Neural progenitor cell (in vitro differentiated cells): ENCODE measurements around the gene PSMG1. TPM values are rescaled to one million over a fixed set of nuclear protein-coding genes. Genes with fewer than 3 reads are reported as not detected.

ENCODE experiments used
- DNase-seq: peaks from one replicate; pipeline ENCODE4 v3.0.0-alpha.2; 2016; ENCODE audit warnings: low spot score
- H2AFZ ChIP-seq: fragments of 200-600 bp; sonication (generic); replicated peaks from 2 replicates; pipeline ENCODE4 v1.6.1; 2016; ENCODE audit warnings: antibody characterized with exemption
- H3F3A ChIP-seq: fragments of 200-600 bp; sonication (generic); 2 replicates; pipeline ENCODE4 v1.6.1; 2016; ENCODE audit warnings: antibody characterized with exemption, low read depth
- H3K27ac ChIP-seq: fragments of 200-600 bp; sonication (generic); 2 replicates; pipeline ENCODE4 v1.5.1; 2016; ENCODE audit warnings: mild to moderate bottlenecking
- H3K27me3 ChIP-seq: fragments of 200-600 bp; sonication (generic); 2 replicates; pipeline ENCODE4 v1.6.1; 2016; ENCODE audit warnings: mild to moderate bottlenecking, moderate library complexity
- H3K36me3 ChIP-seq: fragments of 200-600 bp; sonication (generic); 2 replicates; pipeline ENCODE4 v1.5.1; 2016
- H3K4me1 ChIP-seq: fragments of 200-600 bp; sonication (generic); 2 replicates; pipeline ENCODE4 v1.6.1; 2016; ENCODE audit warnings: mixed run types
- H3K4me2 ChIP-seq: fragments of 200-600 bp; sonication (generic); 2 replicates; pipeline ENCODE4 v1.6.1; 2016
- H3K4me3 ChIP-seq: fragments of 200-600 bp; sonication (generic); 2 replicates; pipeline ENCODE4 v1.5.1; 2016
- H3K79me2 ChIP-seq: fragments of 200-600 bp; sonication (generic); 2 replicates; pipeline ENCODE4 v1.6.1; 2016; ENCODE audit warnings: low read depth
- H3K9ac ChIP-seq: fragments of 200-600 bp; sonication (generic); 2 replicates; pipeline ENCODE4 v1.6.1; 2016
- H3K9me3 ChIP-seq: fragments of 200-600 bp; sonication (generic); 2 replicates; pipeline ENCODE4 v1.5.1; 2016; ENCODE audit warnings: low read depth
- H4K20me1 ChIP-seq: fragments of 200-600 bp; sonication (generic); 2 replicates; pipeline ENCODE4 v1.6.1; 2016; ENCODE audit warnings: low read depth
- H3K27ac Mint-ChIP-seq: 3 replicates; pipeline ENCODE4 v1.8.0; 2021; ENCODE audit warnings: mixed read lengths
- H3K27me3 Mint-ChIP-seq: 2 replicates; pipeline ENCODE4 v1.8.0; 2022; ENCODE audit warnings: low read depth, mild to moderate bottlenecking, inconsistent platforms, moderate library complexity, mixed read lengths; ENCODE audit not compliant: insufficient read depth
- H3K36me3 Mint-ChIP-seq: 3 replicates; pipeline ENCODE4 v1.8.0; 2021; ENCODE audit warnings: mixed read lengths
- H3K4me1 Mint-ChIP-seq: 3 replicates; pipeline ENCODE4 v1.8.0; 2021; ENCODE audit warnings: mixed read lengths
- H3K4me3 Mint-ChIP-seq: 3 replicates; pipeline ENCODE4 v1.8.0; 2021; ENCODE audit warnings: mild to moderate bottlenecking, moderate library complexity, mixed read lengths
- H3K9me3 Mint-ChIP-seq: 3 replicates; pipeline ENCODE4 v1.8.0; 2020; ENCODE audit warnings: mixed read lengths
- CTCF ChIP-seq: fragments of 200-600 bp; sonication (generic); IDR thresholded peaks from 2 replicates; pipeline ENCODE4 v1.5.1; 2017; ENCODE audit warnings: antibody characterized with exemption, mild to moderate bottlenecking
- EZH2 ChIP-seq: fragments of 200-600 bp; sonication (generic); IDR thresholded peaks from 2 replicates; pipeline ENCODE4 v1.6.1; 2017; ENCODE audit warnings: antibody characterized with exemption, mild to moderate bottlenecking, moderate library complexity
- EZH2phosphoT487 ChIP-seq: fragments of 200-600 bp; sonication (generic); IDR thresholded peaks from 2 replicates; pipeline ENCODE4 v1.6.1; 2017; ENCODE audit warnings: antibody characterized with exemption
- total RNA-seq: library from RNA; depleted of rRNA; stranded (reverse); fragments of >200 nt; gene quantifications from 2 replicates; pipeline ENCODE4 v1.2.3, GENCODE V29; 2015; ENCODE audit warnings: low replicate concordance

PSMG1 gene
- total RNA-seq, 1 donor from 2014 or later = 37.5 TPM

GRCh38 chr21:39185157-39185556, 1.9 kb upstream of the PSMG1 start:
- no peaks in the 10 kb centered on the region for H3K27me3 ChIP-seq
- no peak overlapping the region for H3K27ac ChIP-seq
- no peak overlapping the region for H3K9ac ChIP-seq
- H3K4me1 Mint-ChIP-seq = peaks cover 23% of the 10 kb centered on the region
- TF ChIP-seq EZH2phosphoT487 (no peak), EZH2 (no peak), CTCF (no peak)
- no peak overlapping the region for H3K4me2 ChIP-seq
- peak overlapping the region; percentile 78 for H3K4me3 ChIP-seq
- H3K9me3 Mint-ChIP-seq = no peaks in the 10 kb centered on the region
- H3K4me1 ChIP-seq = peaks cover 13% of the 10 kb centered on the region
- H3K9me3 ChIP-seq = no peaks in the 10 kb centered on the region
- H3F3A ChIP-seq = peaks cover 44% of the 10 kb centered on the region
- DNase-seq = no peak
- H4K20me1 ChIP-seq = peaks cover 19% of the 10 kb centered on the region
- H3K27ac Mint-ChIP-seq = no peak overlapping the region
- no peaks in the 10 kb centered on the region for H3K36me3 ChIP-seq
- no peak overlapping the region for H2AFZ ChIP-seq
- H3K4me3 Mint-ChIP-seq = no peak overlapping the region
- H3K79me2 ChIP-seq = peaks cover 26% of the 10 kb centered on the region
- peaks cover 9% of the 10 kb centered on the region for H3K36me3 Mint-ChIP-seq
- peaks cover 3% of the 10 kb centered on the region for H3K27me3 Mint-ChIP-seq

- no peak for TF ChIP-seq EZH2phosphoT487
- no peak for TF ChIP-seq CTCF
- TF ChIP-seq EZH2 = no peak
Measured at GRCh38 chr21:39184050-39184980, 1.1 kb upstream of the PSMG1 start.

GRCh38 chr21:39182484-39183271, 573 bp downstream of the PSMG1 start:
- peak overlapping the region; percentile 62 for H3K9ac ChIP-seq
- Mint-ChIP-seq H3K27me3 (peaks cover 3% of the 10 kb centered on the region), H3K4me3 (peak overlapping the region; percentile 95), H3K4me1 (peaks cover 23% of the 10 kb centered on the region), H3K9me3 (no peaks in the 10 kb centered on the region), H3K27ac (peak overlapping the region; percentile 43), H3K36me3 (peaks cover 25% of the 10 kb centered on the region)
- H4K20me1 ChIP-seq = peaks cover 7% of the 10 kb centered on the region
- no peaks in the 10 kb centered on the region for H3K9me3 ChIP-seq
- H2AFZ ChIP-seq = peak overlapping the region; percentile 92
- H3K4me3 ChIP-seq = peak overlapping the region; percentile 78
- H3K27ac ChIP-seq = no peak overlapping the region
- H3K4me2 ChIP-seq = peak overlapping the region; percentile 97
- peaks cover 9% of the 10 kb centered on the region for H3K4me1 ChIP-seq
- peaks cover 26% of the 10 kb centered on the region for H3K79me2 ChIP-seq
- no peaks in the 10 kb centered on the region for H3K27me3 ChIP-seq
- H3F3A ChIP-seq = peaks cover 33% of the 10 kb centered on the region
- H3K36me3 ChIP-seq = no peaks in the 10 kb centered on the region
- no peak for DNase-seq
- TF ChIP-seq EZH2 (no peak), CTCF (no peak), EZH2phosphoT487 (no peak)

More at GRCh38 chr21:39184050-39184980, 1.1 kb upstream of the PSMG1 start:
- Histone ChIP-seq H3F3A (peaks cover 44% of the 10 kb centered on the region), H2AFZ (peak overlapping the region; percentile 22), H3K79me2 (peaks cover 26% of the 10 kb centered on the region), H3K4me2 (peak overlapping the region; percentile 97), H3K9ac (peak overlapping the region; percentile 7), H3K4me3 (peak overlapping the region; percentile 78), H3K27me3 (no peaks in the 10 kb centered on the region), H3K36me3 (no peaks in the 10 kb centered on the region), H4K20me1 (peaks cover 19% of the 10 kb centered on the region), H3K4me1 (peaks cover 13% of the 10 kb centered on the region), H3K27ac (no peak overlapping the region), H3K9me3 (no peaks in the 10 kb centered on the region)
- H3K27ac Mint-ChIP-seq = peak overlapping the region; percentile 51
- peaks cover 23% of the 10 kb centered on the region for H3K4me1 Mint-ChIP-seq
- peaks cover 3% of the 10 kb centered on the region for H3K27me3 Mint-ChIP-seq
- peaks cover 15% of the 10 kb centered on the region for H3K36me3 Mint-ChIP-seq
- peak overlapping the region; percentile 95 for H3K4me3 Mint-ChIP-seq
- no peak for DNase-seq
- H3K9me3 Mint-ChIP-seq = no peaks in the 10 kb centered on the region
